MV-4-11 (cell line): Measurements from ENCODE around the gene CLIC3.

Source experiments
- DNase-seq: peaks from one replicate; lab custom pipeline; 2025; lab: John Stamatoyannopoulos, UW

Gene CLIC3

GRCh38 chr9:136964171-136964689 is 32.1 kb downstream of the CLIC3 start:
- DNase-seq = no peak

DNA sequence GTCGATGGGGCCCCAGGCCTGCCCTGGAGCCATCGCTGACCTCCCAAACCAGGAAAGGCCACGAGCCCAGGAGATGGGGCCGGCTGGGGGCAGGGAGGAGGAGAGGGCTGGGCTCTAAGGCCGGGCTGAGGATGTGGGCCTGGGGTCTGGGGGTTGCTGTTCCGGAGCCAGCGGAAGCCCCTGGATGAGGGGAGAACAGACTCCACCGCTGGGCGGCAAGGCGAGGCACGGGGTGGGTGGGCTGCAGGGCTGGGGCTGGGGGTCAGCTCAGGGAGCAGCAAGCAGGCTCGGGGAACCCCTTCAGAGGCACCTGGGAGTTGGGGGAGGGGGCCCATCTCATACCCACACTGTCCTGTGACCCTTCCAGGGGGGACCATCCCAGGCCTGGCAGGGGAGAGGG is 32.6 kb downstream of the CLIC3 start:
- DNase-seq = no peak

- no peak for DNase-seq
Measured at GRCh38 chr9:136963341-136963740, 33.0 kb downstream of the CLIC3 start.

DNA sequence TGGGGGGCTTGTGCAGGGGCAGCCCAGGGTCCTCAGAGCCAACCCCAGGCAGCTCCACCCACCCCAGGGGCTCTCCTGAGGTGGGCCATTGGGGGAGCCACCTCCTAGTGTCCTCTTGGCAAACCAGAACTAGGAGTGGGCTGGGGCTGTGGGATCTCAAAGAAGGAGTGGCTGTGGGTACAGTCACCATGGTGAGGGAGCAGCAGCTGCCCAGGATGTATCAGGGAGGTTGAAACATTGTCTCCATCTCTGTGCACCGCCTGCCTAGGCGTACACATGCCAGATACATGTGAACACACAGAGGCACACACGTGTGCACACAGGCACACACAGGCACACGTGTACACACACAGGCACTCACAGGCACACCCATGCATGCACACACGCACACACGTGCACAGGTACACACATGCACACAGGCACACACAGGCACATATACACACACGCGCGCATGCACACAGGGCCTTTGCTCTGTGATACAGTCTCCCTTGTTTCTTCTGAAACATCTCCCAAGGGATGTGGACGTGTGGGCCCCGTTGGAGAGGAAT is 33.6 kb downstream of the CLIC3 start:
- DNase-seq = no peak

GRCh38 chr9:136962163-136962562 is 34.2 kb downstream of the CLIC3 start:
- DNase-seq = no peak

GRCh38 chr9:136961279-136962065 is 34.9 kb downstream of the CLIC3 start:
- DNase-seq = no peak

DNA sequence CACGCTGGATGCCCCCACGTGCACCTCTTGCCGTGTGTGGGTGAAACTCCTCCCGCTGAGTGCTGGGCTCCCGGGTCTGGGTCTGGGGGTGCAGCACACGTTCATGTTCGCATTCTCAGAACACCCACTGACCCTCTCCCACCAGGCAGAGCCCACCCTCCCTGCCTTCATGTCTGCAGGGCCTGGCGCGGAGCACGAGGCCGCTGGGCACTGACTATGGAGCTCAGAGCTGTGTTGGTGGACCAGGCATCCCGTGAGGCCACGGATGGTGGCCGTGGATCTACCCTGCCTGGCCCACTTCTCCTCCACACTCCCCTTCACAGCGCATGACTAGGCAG is 35.5 kb downstream of the CLIC3 start:
- no peak for DNase-seq

GRCh38 chr9:136960212-136960937 is 36.0 kb downstream of the CLIC3 start:
- no peak for DNase-seq

- DNase-seq = no peak
Measured at GRCh38 chr9:136958898-136959850, 37.2 kb downstream of the CLIC3 start.

DNA sequence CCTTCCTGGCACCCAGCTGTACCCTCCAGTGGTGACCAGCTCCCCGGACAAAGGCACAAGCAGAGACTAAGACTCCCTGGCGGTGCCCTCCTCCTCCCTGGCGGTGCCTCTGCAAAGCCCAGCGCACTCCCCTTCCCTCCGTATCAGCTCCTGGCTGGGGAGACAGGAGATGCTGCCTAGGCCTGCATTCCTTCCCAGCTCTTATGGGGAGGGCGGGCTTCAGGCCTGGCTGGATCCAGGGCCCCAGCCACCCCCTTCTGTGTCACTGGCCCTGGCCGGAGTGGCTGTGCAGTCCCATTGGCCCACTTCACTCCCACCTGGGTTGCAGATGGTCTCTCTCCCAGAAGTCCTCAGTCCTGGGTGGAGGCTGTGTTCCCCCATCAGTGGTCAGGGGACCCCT is 37.9 kb downstream of the CLIC3 start:
- no peak for DNase-seq

- no peak for DNase-seq
Measured at GRCh38 chr9:136957901-136958300, 38.5 kb downstream of the CLIC3 start.

GRCh38 chr9:136957461-136957860 is 38.9 kb downstream of the CLIC3 start:
- DNase-seq = no peak

DNA sequence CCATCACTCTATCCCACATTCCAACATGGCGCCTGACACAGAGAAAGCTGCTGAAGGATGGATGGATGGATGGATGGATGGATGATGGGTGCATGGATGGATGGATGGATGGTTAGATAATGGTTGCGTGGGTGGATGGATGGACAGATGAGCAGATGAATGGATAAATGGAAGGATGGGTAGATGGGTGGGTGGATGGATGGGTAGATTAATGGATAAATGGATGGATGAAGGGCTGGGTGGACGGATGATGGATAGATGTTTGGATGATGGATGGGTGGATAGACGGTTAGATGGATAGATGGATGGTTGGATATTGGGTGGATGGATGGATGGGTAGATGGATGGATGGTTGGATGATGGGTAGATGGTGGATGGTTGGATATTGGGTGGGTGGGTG is 39.8 kb downstream of the CLIC3 start:
- no peak for DNase-seq

GRCh38 chr9:136955943-136956335 is 40.4 kb downstream of the CLIC3 start:
- no peak for DNase-seq

- DNase-seq = no peak
Measured at GRCh38 chr9:136955202-136955942, 41.0 kb downstream of the CLIC3 start.

DNA sequence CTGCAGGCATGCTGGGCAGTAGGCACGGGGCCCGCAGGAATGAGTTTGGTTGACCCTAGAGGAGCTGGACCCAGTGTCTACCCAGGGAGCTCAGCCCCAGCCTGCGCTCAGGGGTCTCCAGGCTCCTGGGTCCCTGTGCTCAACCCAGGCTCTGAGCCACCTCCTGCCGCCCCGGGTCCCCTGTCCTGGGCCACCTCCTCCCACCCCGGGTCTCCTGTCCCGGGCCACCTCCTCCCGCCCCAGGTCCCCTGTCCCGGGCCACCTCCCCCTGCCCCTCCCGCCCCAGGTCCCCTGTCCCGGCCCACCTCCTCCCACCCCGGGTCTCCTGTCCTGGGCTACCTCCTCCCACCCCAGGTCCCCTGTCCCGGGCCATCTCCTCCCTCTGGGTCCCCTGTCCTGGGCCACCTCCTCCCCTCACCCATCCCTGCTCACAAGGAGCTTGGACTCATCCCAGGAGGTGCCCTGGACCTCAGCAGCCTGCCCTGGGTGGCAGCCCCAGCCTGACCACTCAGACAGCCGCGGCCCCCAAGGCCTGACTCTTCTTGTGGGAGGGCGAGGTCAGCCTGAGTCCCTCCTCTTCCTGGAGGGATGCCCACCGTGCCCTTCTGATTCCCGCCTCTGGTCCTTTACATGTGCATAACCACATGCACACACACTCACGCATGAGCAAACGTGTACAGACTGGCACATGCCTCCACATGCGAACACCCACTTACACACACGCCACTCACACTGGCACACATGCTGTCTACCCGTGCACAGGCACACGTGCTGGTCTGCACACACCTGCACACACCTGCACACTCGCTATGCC is 41.9 kb downstream of the CLIC3 start:
- DNase-seq = no peak

DNA sequence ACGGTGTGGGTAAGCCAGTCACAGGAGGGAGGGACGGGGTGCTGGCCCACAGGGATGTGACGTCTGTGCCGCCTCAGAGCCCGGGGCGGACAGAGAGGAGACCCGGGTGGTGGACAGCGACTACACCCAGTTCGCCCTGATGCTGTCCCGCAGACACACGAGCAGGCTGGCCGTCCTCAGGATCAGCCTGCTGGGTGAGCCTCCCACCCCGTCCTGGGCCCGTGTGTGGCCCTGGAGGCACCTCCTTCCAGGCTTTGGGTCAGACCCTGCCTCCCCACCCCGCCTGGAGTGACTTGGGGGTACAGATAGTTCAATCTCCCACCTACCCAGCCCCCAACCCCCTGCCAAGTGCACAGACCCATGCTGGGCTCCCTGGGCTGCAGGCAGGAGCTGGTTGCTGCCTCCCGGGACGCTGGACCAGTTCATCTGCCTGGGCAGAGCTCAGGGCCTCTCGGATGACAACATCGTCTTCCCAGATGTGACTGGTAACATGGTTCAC is 42.5 kb downstream of the CLIC3 start:
- no peak for DNase-seq

- no peak for DNase-seq
Measured at GRCh38 chr9:136952876-136953770, 43.2 kb downstream of the CLIC3 start.

- no peak for DNase-seq
Measured at GRCh38 chr9:136952321-136952850, 44.0 kb downstream of the CLIC3 start.
